A673 (cell line): ENCODE data around the gene HOXB3.

ENCODE experiments used
- EZH2 ChIP-seq: fragments of 200-600 bp; sonication (generic); IDR thresholded peaks from 2 replicates; pipeline ENCODE4 v1.6.1; 2017; ENCODE audit warnings: borderline replicate concordance, low read depth, mild to moderate bottlenecking, mixed read lengths, antibody characterized with exemption, low read length; ENCODE audit not compliant: poor library complexity, severe bottlenecking
- TF ChIP-seq, protein P1 (sequence below): fragments of 300-800, 200-600 bp; sonication (generic); conservative IDR thresholded peaks from 2 replicates; pipeline ENCODE4 v1.5.1; 2017; ENCODE audit warnings: low read depth, mild to moderate bottlenecking, antibody characterized with exemption, low read length, moderate library complexity, mixed read lengths

DNA sequence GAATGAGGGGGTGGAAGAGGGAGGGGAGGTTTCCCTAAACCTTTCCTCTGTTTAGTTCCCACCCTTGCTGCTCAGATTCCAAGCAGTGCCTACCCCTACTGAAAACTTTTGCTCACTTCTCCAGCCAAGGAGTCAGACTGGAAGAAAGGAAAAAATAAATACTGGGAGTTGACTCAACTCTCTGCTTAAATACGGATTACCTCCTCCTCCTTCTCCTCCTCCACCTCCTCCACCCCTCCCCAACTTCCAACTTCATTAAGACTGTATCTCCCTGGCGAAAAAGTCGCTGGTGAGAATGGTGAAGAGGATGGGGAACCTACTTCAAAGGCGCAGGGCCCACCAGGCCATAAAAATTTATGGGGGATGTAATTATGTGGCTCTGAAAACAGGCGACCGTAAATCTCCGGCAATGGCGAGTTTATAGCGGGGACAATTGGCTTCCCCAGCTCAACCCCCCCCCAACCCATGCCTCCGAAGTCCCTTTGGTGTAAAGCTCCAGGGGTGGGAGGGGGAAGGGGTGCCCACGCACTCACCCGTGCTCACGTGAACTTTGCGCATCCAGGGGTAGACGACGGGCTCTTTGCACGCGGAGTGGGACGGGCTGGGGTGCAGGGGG, 12.6 kb downstream of the HOXB3 start:
- TF ChIP-seq, protein P1, sequence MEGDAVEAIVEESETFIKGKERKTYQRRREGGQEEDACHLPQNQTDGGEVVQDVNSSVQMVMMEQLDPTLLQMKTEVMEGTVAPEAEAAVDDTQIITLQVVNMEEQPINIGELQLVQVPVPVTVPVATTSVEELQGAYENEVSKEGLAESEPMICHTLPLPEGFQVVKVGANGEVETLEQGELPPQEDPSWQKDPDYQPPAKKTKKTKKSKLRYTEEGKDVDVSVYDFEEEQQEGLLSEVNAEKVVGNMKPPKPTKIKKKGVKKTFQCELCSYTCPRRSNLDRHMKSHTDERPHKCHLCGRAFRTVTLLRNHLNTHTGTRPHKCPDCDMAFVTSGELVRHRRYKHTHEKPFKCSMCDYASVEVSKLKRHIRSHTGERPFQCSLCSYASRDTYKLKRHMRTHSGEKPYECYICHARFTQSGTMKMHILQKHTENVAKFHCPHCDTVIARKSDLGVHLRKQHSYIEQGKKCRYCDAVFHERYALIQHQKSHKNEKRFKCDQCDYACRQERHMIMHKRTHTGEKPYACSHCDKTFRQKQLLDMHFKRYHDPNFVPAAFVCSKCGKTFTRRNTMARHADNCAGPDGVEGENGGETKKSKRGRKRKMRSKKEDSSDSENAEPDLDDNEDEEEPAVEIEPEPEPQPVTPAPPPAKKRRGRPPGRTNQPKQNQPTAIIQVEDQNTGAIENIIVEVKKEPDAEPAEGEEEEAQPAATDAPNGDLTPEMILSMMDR = no peak
- TF ChIP-seq EZH2 = no peak
